ENCODE results near the gene JARID2. TPM values are rescaled to one million over a fixed set of nuclear protein-coding genes. Genes with fewer than 3 reads are reported as not detected.

JARID2 gene
- total and polyA plus RNA-seq, 2 of the 13 experiments (the other 11 are each of a cell fraction or from before 2014, with no cell fraction given) = 7.5 to 10.3 TPM

DNA sequence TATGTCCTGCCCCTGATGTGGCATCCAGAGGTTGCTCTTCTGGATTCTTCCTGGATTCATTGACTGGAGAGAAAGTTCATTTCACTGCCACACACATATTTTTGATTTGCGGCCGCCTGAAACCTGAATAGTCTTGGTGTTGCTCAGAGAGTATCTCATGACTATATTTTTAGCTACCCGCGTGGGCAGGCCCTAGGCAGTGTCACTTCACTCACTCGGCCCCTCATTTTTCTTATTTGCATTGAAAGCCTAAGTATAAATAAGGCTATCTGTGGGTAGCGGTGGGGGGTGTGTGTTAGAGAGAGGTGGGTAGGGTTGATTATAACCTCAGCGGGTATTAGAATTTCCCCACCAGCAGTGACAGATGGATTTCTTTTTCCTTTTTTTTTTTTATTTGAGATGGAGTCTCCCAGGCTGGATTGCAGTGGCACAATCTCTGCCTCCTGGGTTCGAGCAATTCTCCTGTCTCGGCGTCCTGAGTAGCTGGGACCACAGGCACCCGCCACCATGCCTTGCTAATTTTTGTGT lies 113.5 kb downstream of the JARID2 start:
- H3K9me3 ChIP-seq (ENCODE audit: low read length) = no peaks in the 10 kb centered on the region
- peaks cover 42% of the 10 kb centered on the region for H3K4me1 ChIP-seq (ENCODE audit: insufficient read depth, low read length)
- CTCF ChIA-PET (ENCODE audit: low intra/inter-chr PET ratio, low total read pairs) = no interaction called here
- no peak overlapping the region for H3K27ac ChIP-seq (ENCODE audit: extremely low read length, insufficient read depth, low read length)
- DNase-seq (ENCODE audit: low spot score) (no peak), FAIRE-seq (no peak), ATAC-seq (no peak)
- H3K27me3 ChIP-seq (ENCODE audit: control insufficient read depth in 1 of 2, insufficient read depth in 2 of 2, low read length in 2 of 2) = no peaks in the 10 kb centered on the region
- H3K4me2 ChIP-seq (ENCODE audit: low read depth, low read length) = no peak overlapping the region
- no peaks in the 10 kb centered on the region for H3K36me3 ChIP-seq (replicated peaks in 1 of 2; ENCODE audit: control insufficient read depth in 1 of 2, insufficient read depth in 2 of 2, low read length in 2 of 2)
- POLR2A ChIA-PET = no interaction called here
- intact Hi-C loops (cut with micrococcal nuclease; ENCODE audit: unreplicated experiment) (no loop called here), in situ Hi-C loops (cut with HindIII; ENCODE audit: extremely low pct_ligation_motif_present, low pct_unique_long_range_greater_than_20kb) (no loop called here)
- TF ChIP-seq ELF4 (CRISPR knock-in tag; IDR thresholded peaks at IDR 0.05; ENCODE audit: borderline replicate concordance) (no peak), SRSF9 (IDR thresholded peaks at IDR 0.05; ENCODE audit: borderline replicate concordance, insufficient read depth, low read depth, low read length, poor library complexity, severe bottlenecking) (no peak), PRMT3 (CRISPR knock-in tag; IDR thresholded peaks at IDR 0.05; ENCODE audit: borderline replicate concordance, low read depth) (no peak), KAT7 (CRISPR knock-in tag; IDR thresholded peaks at IDR 0.05; ENCODE audit: borderline replicate concordance) (no peak), ZSCAN30 (CRISPR knock-in tag; IDR thresholded peaks at IDR 0.05) (no peak), NBN (conservative IDR thresholded peaks at IDR 0.05) (no peak)
- TF ChIP-seq, protein P1, sequence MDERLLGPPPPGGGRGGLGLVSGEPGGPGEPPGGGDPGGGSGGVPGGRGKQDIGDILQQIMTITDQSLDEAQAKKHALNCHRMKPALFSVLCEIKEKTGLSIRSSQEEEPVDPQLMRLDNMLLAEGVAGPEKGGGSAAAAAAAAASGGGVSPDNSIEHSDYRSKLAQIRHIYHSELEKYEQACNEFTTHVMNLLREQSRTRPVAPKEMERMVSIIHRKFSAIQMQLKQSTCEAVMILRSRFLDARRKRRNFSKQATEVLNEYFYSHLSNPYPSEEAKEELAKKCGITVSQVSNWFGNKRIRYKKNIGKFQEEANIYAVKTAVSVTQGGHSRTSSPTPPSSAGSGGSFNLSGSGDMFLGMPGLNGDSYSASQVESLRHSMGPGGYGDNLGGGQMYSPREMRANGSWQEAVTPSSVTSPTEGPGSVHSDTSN (CRISPR knock-in tag; IDR thresholded peaks at IDR 0.05) = no peak
- peaks cover 20% of the 10 kb centered on the region for H4K20me1 ChIP-seq (ENCODE audit: insufficient read depth, low read length)
- WGBS (ENCODE audit: low lambda C conversion rate) = 97% methylated on average over 11 of the region's 11 CpGs
- peaks cover 35% of the 10 kb centered on the region for H3K79me2 ChIP-seq (ENCODE audit: insufficient read depth, low read length)
- no TSS peak for BruUV-seq (replicated peaks)
- H2AFZ ChIP-seq (ENCODE audit: low read length) = no peak overlapping the region
- H3K4me3 ChIP-seq (replicated peaks in 1 of 3; ENCODE audit: insufficient read depth in 1 of 3, low read depth in 2 of 3, low read length in 3 of 3) = no peak overlapping the region
- H3K9ac ChIP-seq (ENCODE audit: insufficient read depth, low read depth, low read length) = no peak overlapping the region

DNA sequence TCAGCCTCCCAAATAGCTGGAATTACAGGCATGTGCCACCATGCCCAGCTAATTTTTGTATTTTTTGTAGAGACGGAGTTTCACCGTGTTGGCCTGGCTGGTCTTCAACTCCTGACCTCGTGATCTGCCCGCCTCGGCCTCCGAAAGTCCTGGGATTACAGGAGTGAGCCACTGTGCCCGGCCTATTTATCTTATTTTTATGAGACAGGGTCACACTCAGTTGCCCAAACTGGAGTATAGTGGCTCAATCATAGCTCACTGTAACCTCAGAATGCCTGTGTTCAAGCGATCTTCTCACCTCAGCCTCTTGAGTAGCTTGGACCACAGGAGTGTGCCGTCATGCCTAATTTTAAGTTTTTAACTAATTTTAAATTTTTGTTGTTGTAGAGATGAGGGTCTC lies 114.4 kb downstream of the JARID2 start:
- peaks cover 39% of the 10 kb centered on the region for H3K79me2 ChIP-seq (ENCODE audit: insufficient read depth, low read length)
- no peak overlapping the region for H3K9ac ChIP-seq (ENCODE audit: insufficient read depth, low read depth, low read length)
- H3K27ac ChIP-seq (ENCODE audit: extremely low read length, insufficient read depth, low read length) = no peak overlapping the region
- H3K27me3 ChIP-seq (ENCODE audit: control insufficient read depth in 1 of 2, insufficient read depth in 2 of 2, low read length in 2 of 2) = no peaks in the 10 kb centered on the region
- WGBS (ENCODE audit: low lambda C conversion rate) = 97% methylated on average over 9 of the region's 9 CpGs
- peaks cover 20% of the 10 kb centered on the region for H4K20me1 ChIP-seq (ENCODE audit: insufficient read depth, low read length)
- ChIA-PET POLR2A (no interaction called here), CTCF (ENCODE audit: low intra/inter-chr PET ratio, low total read pairs) (no interaction called here)
- intact Hi-C loops (cut with micrococcal nuclease; ENCODE audit: unreplicated experiment) (no loop called here), in situ Hi-C loops (cut with HindIII; ENCODE audit: extremely low pct_ligation_motif_present, low pct_unique_long_range_greater_than_20kb) (no loop called here)
- no peak for DNase-seq (ENCODE audit: low spot score)
- H2AFZ ChIP-seq (ENCODE audit: low read length) = no peak overlapping the region
- BruUV-seq (replicated peaks) = no TSS peak
- no peak for ATAC-seq
- peaks cover 42% of the 10 kb centered on the region for H3K4me1 ChIP-seq (ENCODE audit: insufficient read depth, low read length)
- no peaks in the 10 kb centered on the region for H3K36me3 ChIP-seq (replicated peaks in 1 of 2; ENCODE audit: control insufficient read depth in 1 of 2, insufficient read depth in 2 of 2, low read length in 2 of 2)
- FAIRE-seq = no peak
- H3K9me3 ChIP-seq (ENCODE audit: low read length) = no peaks in the 10 kb centered on the region
- H3K4me2 ChIP-seq (ENCODE audit: low read depth, low read length) = no peak overlapping the region
- no peak overlapping the region for H3K4me3 ChIP-seq (replicated peaks in 1 of 3; ENCODE audit: insufficient read depth in 1 of 3, low read depth in 2 of 3, low read length in 3 of 3)
- TF ChIP-seq, protein P2, sequence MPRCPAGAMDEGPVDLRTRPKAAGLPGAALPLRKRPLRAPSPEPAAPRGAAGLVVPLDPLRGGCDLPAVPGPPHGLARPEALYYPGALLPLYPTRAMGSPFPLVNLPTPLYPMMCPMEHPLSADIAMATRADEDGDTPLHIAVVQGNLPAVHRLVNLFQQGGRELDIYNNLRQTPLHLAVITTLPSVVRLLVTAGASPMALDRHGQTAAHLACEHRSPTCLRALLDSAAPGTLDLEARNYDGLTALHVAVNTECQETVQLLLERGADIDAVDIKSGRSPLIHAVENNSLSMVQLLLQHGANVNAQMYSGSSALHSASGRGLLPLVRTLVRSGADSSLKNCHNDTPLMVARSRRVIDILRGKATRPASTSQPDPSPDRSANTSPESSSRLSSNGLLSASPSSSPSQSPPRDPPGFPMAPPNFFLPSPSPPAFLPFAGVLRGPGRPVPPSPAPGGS (CRISPR knock-in tag; IDR thresholded peaks at IDR 0.05) = no peak
- no peak for TF ChIP-seq MED1 (CRISPR knock-in tag; IDR thresholded peaks at IDR 0.05)
- TF ChIP-seq, protein P3, sequence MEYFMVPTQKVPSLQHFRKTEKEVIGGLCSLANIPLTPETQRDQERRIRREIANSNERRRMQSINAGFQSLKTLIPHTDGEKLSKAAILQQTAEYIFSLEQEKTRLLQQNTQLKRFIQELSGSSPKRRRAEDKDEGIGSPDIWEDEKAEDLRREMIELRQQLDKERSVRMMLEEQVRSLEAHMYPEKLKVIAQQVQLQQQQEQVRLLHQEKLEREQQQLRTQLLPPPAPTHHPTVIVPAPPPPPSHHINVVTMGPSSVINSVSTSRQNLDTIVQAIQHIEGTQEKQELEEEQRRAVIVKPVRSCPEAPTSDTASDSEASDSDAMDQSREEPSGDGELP (IDR thresholded peaks at IDR 0.05; ENCODE audit: borderline replicate concordance, low read depth) = no peak
- TF ChIP-seq, protein P4, sequence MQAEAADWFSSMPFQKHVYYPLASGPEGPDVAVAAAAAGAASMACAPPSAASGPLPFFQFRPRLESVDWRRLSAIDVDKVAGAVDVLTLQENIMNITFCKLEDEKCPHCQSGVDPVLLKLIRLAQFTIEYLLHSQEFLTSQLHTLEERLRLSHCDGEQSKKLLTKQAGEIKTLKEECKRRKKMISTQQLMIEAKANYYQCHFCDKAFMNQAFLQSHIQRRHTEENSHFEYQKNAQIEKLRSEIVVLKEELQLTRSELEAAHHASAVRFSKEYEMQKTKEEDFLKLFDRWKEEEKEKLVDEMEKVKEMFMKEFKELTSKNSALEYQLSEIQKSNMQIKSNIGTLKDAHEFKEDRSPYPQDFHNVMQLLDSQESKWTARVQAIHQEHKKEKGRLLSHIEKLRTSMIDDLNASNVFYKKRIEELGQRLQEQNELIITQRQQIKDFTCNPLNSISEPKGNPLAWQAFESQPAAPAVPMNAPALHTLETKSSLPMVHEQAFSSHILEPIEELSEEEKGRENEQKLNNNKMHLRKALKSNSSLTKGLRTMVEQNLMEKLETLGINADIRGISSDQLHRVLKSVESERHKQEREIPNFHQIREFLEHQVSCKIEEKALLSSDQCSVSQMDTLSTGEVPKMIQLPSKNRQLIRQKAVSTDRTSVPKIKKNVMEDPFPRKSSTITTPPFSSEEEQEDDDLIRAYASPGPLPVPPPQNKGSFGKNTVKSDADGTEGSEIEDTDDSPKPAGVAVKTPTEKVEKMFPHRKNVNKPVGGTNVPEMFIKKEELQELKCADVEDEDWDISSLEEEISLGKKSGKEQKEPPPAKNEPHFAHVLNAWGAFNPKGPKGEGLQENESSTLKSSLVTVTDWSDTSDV (CRISPR knock-in tag; IDR thresholded peaks at IDR 0.05) = no peak

Data from HepG2 (cell line).